Stimulated activated naive CD4-positive, alpha-beta T cell (primary cell): ENCODE results near the gene UQCRH.
"Not testable (repeated sequence)": the region's sequence is repeated elsewhere in the genome, so short reads cannot be mapped to it uniquely, and the experiment has no call there.

Experiments used
- DNase-seq, 6 experiments: peaks; one replicate each; lab custom pipeline; 2025; lab: John Stamatoyannopoulos, UW

Gene UQCRH

GRCh38 chr1:46333300-46334029 is 30.0 kb downstream of the UQCRH start:
- no peak for DNase-seq

GRCh38 chr1:46334030-46334384 is 30.5 kb downstream of the UQCRH start:
- no peak for DNase-seq

GRCh38 chr1:46335081-46335480 is 31.6 kb downstream of the UQCRH start:
- no peak for DNase-seq

- not testable (repeated sequence) for DNase-seq
These were observed 33.9 kb downstream of the UQCRH start for GRCh38 chr1:46337409-46337808.

- peak; percentile 75 to 87 (median 82) for DNase-seq
These were observed 37.1 kb downstream of the UQCRH start, which contains the start of gene NSUN4 for GRCh38 chr1:46340404-46341221. TSS of gene NSUN4 (plus strand) at chr1:46340807. CDS start at chr1:46340827, 20 bp downstream.

GRCh38 chr1:46341222-46342083 is 38.0 kb downstream of the UQCRH start:
- peak in 1 of 6 experiments; percentile 14 for DNase-seq

GRCh38 chr1:46342084-46342656 is 38.7 kb downstream of the UQCRH start:
- no peak for DNase-seq

- no peak for DNase-seq
These were observed 39.3 kb downstream of the UQCRH start for GRCh38 chr1:46342677-46343350.

- no peak for DNase-seq
These were observed 39.8 kb downstream of the UQCRH start for GRCh38 chr1:46343351-46343695.

GRCh38 chr1:46343705-46344104 is 40.2 kb downstream of the UQCRH start:
- DNase-seq, result no peak

- no peak for DNase-seq
These were observed 41.0 kb downstream of the UQCRH start for GRCh38 chr1:46344481-46344880.

- DNase-seq, result no peak
These were observed 41.8 kb downstream of the UQCRH start for GRCh38 chr1:46345281-46345680.

- DNase-seq, result no peak
These were observed 48.9 kb downstream of the UQCRH start for GRCh38 chr1:46352363-46352762.

GRCh38 chr1:46355920-46356319 is 52.4 kb downstream of the UQCRH start:
- not testable (repeated sequence) for DNase-seq

- no peak for DNase-seq
These were observed 58.7 kb downstream of the UQCRH start for GRCh38 chr1:46362158-46362557.

GRCh38 chr1:46363121-46363520 is 59.6 kb downstream of the UQCRH start:
- no peak for DNase-seq

GRCh38 chr1:46364612-46365011 is 61.1 kb downstream of the UQCRH start:
- DNase-seq, result no peak

- not testable (repeated sequence) for DNase-seq
These were observed 62.3 kb downstream of the UQCRH start for GRCh38 chr1:46365796-46366195.
